GM19025 (cell line): Measurements from ENCODE around the gene PLXDC2.
"Not testable (repeated sequence)": the region's sequence is repeated elsewhere in the genome, so short reads cannot be mapped to it uniquely, and the experiment has no call there.

Experiments used
- ATAC-seq: cut with Tn5 transposase; IDR thresholded peaks from one replicate; pipeline ENCODE4 v1.9.1; 2021; ENCODE audit warnings: mild to moderate bottlenecking, low read depth, moderate library complexity; ENCODE audit not compliant: unreplicated experiment

PLXDC2 gene

DNA sequence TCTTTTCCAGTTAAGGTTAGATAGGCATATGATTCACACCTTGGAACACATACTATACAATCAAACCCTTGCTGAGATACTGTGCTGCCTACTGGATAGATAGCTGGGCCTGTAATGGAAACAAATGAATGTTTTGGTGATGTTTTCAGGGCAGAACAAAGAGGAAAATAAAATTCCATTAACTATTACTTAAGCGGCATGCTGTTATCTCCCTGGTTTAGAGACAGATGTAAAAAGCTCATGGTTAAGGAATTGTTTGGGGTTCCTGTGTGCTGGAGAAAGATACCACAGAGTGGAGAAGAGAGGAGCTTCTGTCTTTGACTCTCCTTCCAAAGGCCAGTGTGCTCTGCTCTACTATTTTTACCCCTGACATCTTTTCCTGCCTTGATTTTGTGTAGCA lies 341.1 kb downstream of the PLXDC2 start:
- no peak for ATAC-seq

DNA sequence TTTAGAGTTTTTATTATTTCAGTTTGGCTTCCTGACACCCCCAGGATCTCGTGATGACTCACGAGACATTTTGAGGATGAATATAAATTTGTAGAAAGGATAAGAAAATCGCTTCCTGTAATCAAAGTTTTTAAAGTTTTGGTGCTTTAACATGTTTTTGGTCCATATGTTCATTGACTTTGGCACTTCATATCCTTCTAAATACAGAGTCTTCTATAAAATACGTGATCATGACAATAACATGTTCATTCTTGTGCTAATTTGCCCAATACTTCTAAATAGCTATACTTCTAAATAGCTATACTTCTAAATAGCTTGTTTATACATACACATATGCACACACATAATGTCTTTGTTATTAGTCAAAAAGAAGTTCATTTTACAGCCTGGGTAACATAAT lies 341.9 kb downstream of the PLXDC2 start:
- no peak for ATAC-seq

- no peak for ATAC-seq
Measured at GRCh38 chr10:20162123-20162522, 345.9 kb downstream of the PLXDC2 start.

GRCh38 chr10:20166096-20166675 lies 350.0 kb downstream of the PLXDC2 start:
- no peak for ATAC-seq

GRCh38 chr10:20170661-20171060 lies 354.4 kb downstream of the PLXDC2 start:
- ATAC-seq: no peak

GRCh38 chr10:20173046-20173445 lies 356.8 kb downstream of the PLXDC2 start:
- ATAC-seq: no peak

DNA sequence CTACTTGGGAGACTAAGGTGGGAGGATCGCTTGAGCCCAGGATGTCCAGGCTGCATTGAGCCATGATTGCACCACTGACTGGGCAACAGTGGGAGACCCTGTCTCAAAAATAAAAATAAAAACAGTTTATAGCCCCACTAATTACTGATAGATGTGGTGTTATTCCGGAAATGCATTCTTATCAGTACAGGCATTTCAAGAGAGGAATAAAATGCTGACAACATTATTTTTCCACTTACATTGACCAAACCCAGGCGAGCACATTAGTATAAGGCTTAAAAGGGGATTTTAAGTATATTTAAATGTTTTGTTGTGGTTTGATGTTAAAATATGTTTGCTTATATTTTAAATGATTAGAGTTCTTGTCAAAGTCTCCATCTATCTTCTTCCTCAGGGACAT lies 359.5 kb downstream of the PLXDC2 start:
- ATAC-seq: no peak

- no peak for ATAC-seq
Measured at GRCh38 chr10:20180766-20181165, 364.5 kb downstream of the PLXDC2 start.

DNA sequence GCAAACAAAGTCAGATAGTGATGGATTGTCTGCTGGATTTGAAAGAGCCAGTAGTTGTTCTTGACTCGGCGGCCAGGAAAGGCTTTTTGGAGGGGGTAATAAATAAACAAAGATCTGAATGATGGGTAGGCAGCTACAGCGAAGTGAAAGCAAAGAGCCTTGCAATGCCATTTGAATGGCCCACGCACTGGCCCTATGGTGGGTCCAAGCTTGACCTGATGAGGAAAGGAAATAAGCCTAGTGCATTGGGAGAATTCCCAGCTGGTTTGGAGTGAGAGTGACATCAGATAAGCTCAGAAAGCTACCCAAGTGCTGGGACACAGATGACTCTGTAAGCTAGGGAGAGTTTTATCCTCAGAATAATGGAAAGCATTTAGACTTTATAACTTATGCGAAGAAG lies 365.2 kb downstream of the PLXDC2 start:
- ATAC-seq: no peak

GRCh38 chr10:20185116-20185515 lies 368.9 kb downstream of the PLXDC2 start:
- no peak for ATAC-seq

DNA sequence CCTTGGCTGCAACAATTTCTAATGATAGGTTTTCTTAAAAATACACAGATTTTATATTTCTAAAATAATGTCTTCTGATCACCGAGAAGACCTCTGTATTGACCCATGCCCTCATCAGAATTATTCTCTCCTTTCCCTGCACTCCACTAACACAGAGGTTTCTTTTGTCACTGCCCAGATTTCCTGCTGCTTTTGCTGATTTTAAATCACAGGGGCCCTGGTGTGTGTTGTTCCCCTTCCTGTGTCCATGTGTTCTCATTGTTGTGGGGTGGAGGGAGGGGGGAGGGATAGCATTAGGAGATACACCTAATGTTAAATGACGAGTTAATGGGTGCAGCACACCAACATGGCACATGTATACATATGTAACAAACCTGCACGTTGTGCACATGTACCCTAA lies 375.2 kb downstream of the PLXDC2 start:
- not testable (repeated sequence) for ATAC-seq

DNA sequence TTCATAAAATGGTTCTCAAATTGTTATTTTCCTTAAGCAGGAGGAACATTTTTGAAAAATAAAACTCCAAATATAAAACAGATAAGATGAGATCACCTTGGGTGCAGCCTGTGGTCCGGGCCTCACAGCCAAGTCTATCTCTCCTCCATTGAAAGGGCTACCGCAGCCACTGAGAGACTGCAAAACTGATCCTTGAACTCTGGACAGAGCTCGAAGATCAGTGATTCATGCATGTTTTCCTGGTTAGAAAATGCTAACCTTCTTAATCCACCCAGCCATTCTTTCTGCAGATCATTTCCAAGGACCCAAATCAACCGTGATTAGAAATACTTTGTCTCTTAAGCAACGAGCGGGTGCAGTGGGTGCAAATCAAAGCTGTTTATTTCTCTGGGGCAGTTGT lies 378.8 kb downstream of the PLXDC2 start:
- ATAC-seq: no peak

GRCh38 chr10:20200758-20201157 lies 384.5 kb downstream of the PLXDC2 start:
- no peak for ATAC-seq

DNA sequence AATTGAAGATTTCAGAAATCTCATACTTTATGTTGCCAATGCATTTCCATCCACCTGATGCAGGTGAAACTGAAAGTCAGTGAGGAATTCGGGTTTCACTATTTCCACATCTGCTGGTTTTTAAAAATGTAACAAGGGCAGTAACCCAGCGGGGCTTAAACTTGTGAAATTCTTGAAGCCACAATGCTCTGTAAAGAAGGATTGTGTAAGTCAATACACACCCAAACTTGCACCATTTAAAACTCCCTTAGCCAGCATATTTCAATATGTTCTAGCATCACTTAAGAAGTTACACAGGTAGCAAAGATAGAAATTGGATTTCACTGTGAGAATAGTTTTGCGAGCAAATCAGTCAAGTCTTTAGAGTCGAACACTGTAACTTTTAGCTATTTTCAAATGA lies 386.1 kb downstream of the PLXDC2 start:
- ATAC-seq: no peak

DNA sequence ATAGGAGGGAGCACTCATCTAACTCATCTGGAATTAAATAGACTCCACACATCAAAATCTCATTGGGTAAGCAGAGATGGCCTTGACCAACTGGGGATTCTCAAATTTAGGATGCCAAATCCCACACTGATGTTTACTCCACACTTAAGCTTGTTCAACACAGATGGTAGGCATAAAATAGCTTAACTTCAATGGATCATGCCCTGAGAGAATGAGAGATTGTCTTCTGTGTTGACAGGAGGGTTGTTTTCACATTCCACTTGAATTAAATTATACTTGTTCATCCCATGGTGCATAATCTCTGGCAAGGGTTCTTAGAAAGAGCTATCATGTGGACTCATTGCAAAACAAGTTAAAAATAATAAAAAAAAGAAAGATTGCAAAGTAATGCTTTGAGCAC lies 391.4 kb downstream of the PLXDC2 start:
- no peak for ATAC-seq

DNA sequence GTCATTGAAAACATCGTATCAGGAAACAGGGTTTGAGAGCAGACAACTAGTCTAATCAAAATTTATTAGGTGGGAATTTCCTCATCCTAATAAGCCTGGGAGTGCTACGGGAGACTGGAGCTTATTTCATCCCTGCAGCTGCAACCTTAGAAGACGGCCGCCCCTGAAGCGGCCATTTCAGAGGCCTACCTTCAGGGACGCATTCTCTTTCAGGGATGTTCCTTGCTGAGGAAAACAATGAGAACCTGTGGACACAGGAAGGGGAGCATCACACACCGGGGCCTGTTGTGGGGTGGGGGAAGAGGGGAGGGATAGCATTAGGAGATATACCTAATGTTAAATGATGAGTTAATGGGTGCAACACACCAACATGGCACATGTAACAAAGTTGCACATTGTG lies 392.9 kb downstream of the PLXDC2 start:
- ATAC-seq: not testable (repeated sequence)

GRCh38 chr10:20215547-20216152 lies 399.4 kb downstream of the PLXDC2 start:
- ATAC-seq: no peak

GRCh38 chr10:20221356-20221755 lies 405.1 kb downstream of the PLXDC2 start:
- no peak for ATAC-seq

DNA sequence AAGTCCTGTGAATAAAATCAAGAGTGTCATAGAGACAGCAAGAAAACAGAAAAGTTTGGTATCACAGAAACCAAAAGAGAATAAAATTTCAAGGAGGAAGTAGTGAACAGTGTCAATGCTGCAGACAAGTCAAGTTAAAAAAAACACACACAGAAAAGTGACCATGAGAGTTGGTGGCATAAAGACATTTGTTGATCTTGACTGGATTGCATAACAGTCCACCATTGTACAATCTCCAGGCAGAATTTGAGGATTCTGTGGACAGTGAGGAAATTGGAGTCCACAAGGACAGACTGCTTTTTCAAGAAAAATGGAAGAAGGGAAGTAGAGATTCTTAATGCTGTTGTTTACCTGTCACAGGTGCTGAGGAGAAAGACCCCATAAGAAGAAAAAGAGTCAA lies 412.5 kb downstream of the PLXDC2 start:
- ATAC-seq: no peak

GRCh38 chr10:20232079-20232705 lies 416.0 kb downstream of the PLXDC2 start:
- no peak for ATAC-seq

GRCh38 chr10:20233423-20233822 lies 417.2 kb downstream of the PLXDC2 start:
- ATAC-seq: no peak

- ATAC-seq: no peak
Measured at GRCh38 chr10:20234579-20234978, 418.3 kb downstream of the PLXDC2 start.
